ENCODE data around the gene SYCN.
"Not testable (repeated sequence)": the region's sequence is repeated elsewhere in the genome, so short reads cannot be mapped to it uniquely, and the experiment has no call there.

SYCN gene

DNA sequence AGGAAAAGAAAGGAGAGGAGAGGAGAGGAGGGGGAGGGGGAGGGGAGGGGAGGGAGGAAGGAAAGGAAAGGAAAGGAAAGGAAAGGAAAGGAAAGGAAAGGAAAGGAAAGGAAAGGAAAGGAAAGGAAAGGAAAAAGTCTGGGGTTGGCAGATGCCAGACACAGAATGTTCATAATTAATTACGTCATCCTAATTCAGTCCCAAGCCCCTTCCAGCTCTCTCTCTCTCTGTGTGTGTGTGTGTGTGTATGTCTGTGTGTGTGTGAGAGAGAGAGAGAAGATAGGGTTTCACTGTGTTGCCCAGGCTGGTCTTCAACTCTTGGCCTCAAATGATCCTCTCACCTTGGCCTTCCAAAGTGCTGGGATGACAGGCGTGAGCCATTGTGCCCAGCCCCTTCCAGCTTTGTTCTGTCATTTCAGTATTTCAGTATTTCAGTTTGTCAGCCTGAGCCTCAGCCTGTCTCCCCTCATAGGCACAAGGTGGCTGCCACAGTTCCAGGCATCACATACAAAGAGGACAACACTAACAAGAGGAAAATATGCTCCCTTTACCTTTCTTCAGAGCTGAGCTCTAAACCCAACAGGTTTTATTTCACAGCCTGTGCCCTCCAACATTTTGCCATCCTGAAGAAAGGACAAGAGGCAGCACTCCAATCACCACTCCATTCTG is 26.2 kb upstream of the SYCN start:
- no peak for DNase-seq (ENCODE audit: low read depth in 2 of 3, low spot score in 2 of 3)

- no peak for DNase-seq (ENCODE audit: low read depth in 2 of 3, low spot score in 2 of 3)
Measured at GRCh38 chr19:39224910-39225309, 20.8 kb upstream of the SYCN start.

DNA sequence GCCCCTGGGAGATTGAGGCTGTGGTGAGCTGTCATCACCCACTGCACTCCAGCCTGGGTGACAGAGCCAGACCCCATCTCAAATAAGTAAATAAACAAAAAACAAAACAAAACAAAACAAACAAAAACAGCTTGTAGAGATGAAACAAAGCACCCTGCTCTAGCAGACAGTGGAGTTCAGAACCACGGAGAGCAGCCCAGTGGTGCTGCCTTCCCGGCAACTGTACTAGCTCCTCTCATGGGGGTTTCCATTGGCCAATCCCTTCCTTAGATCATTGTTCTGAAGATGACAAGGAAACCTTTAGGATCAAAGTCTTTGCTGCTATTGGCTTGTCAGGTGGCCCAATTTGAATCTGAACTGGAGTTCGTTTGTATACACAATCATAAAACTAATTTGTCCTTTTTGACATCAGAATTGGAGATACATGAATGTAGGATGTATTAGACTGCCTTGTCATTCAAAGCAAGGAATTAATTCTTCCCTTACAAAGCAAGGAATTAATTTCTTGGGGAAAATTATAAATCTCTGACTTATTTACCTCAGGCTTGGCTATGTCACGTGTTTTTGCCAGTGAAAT is 19.7 kb upstream of the SYCN start:
- DNase-seq (ENCODE audit: low read depth in 2 of 3, low spot score in 2 of 3) = no peak

GRCh38 chr19:39219108-39219507 is 15.0 kb upstream of the SYCN start:
- DNase-seq (ENCODE audit: low read depth in 2 of 3, low spot score in 2 of 3) = not testable (repeated sequence)

DNA sequence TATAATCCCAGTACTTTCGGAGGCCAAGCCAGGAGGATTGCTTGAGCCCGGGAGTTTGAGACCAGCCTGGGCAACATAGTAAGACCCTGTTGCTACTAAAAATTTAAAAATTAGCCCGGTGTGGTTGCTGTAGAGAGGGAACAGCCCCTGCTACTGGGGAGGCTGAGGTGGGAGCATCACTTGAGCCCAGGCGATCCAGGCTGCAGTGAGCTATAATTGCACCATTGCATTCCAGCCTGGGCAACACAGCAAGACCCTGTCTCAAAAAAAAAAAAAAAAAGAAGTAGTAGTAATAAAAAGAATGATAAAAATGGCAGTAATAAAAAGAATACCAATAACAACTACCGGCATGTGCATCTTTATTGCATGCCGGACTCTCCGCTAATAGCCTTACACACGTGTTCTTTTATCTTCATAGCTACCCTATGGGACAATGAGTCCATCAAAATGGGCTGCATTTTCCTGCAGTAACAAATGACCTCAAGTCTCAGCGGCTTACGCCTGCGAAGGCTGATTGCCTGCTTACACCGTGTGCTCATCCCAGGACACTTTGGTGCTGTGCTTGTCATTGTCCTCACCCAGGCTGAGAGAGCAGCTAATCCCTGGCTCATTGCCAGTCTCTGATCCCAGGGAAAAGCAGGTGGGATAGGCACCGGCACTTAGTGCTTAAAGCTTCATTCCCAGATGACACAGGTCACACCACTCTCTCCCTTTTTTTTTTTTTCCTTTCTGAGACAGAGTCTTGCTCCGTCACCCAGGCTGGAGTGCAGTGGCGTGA is 14.4 kb upstream of the SYCN start:
- DNase-seq (ENCODE audit: low read depth in 2 of 3, low spot score in 2 of 3) = no peak

GRCh38 chr19:39217094-39217493 is 13.0 kb upstream of the SYCN start:
- no peak for DNase-seq (ENCODE audit: low read depth in 2 of 3, low spot score in 2 of 3)

GRCh38 chr19:39215323-39215722 is 11.3 kb upstream of the SYCN start:
- DNase-seq (ENCODE audit: low read depth in 2 of 3, low spot score in 2 of 3) = not testable (repeated sequence)

DNA sequence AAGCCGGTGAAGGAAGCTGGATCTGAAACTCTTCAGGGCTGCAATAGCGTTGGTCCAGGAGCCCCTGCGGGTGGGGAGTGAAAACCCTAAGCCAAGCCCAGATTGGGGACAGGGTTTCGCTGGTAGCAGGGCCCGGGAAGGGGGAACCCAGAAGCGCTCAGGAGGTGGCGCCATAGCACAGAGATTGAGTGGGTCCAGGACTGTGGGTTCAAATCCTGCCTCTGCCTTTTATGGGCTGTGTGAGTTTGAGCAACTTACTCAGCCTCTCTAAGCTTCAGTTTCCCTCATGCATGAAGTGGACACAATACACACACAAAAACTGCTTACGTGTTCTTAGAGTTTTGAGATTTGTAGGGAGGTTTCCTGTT is 8.3 kb upstream of the SYCN start:
- peak in 2 of 3 experiments; percentile 15 to 32 for DNase-seq (ENCODE audit: low read depth in 2 of 3, low spot score in 2 of 3)

GRCh38 chr19:39211731-39212374 is 7.8 kb upstream of the SYCN start:
- no peak for DNase-seq (ENCODE audit: low read depth in 2 of 3, low spot score in 2 of 3)

- DNase-seq (ENCODE audit: low read depth in 2 of 3, low spot score in 2 of 3) = no peak
Measured at GRCh38 chr19:39209196-39209595, 5.1 kb upstream of the SYCN start.

DNA sequence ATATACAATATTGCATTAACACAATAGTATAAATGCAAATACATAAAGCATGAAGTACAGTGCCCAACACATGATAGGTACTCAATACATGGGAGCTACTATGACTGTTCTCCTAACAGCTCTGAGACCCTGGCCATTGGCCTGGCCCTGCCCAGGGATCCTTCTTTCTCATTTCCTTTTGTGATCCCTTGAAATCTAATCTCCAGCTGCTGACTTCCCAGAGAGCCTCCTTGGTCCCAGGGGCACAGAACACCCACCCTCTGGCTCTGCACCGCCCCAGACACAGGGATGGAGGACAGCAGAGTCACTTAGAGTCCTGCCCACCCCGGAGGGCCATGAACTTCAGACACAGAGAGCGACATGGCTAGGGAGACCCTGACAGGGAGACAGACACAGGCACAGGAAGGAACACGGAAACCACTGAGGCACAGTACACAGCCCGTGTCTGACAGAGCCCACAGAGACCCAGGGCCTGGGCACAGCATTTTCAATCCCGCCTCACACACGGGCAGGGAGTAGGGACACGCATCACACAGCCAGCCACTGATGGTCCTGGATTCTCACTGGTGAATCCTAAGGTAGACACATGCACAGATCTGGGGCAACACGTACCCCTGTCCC is 4.2 kb upstream of the SYCN start:
- no peak for DNase-seq (ENCODE audit: low read depth in 2 of 3, low spot score in 2 of 3)

GRCh38 chr19:39207293-39207836 is 3.3 kb upstream of the SYCN start:
- DNase-seq (ENCODE audit: low read depth in 2 of 3, low spot score in 2 of 3) = no peak

DNA sequence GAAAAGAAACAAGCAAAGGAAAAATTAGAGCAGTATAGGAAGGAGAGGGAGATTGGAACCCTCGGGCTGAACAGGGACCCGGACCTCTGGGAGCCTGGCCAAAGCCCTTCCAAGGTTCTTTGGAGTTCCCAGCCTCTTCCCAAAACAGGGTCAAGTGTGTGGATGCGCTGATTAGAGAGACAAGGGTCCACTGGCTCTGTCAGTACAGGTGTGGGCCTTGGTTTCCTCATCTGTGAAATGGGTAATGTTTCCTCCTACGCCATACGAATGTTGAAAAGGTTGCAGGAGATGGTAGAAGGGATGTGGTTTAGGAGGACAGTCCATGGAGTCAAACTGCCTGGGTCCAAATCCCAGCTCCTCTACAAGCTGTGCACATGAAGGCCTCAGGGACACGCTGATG is 2.1 kb upstream of the SYCN start:
- no peak for DNase-seq (ENCODE audit: low read depth in 2 of 3, low spot score in 2 of 3)

- no peak for DNase-seq (ENCODE audit: low read depth in 2 of 3, low spot score in 2 of 3)
Measured at GRCh38 chr19:39205449-39205764, 1.3 kb upstream of the SYCN start.

DNA sequence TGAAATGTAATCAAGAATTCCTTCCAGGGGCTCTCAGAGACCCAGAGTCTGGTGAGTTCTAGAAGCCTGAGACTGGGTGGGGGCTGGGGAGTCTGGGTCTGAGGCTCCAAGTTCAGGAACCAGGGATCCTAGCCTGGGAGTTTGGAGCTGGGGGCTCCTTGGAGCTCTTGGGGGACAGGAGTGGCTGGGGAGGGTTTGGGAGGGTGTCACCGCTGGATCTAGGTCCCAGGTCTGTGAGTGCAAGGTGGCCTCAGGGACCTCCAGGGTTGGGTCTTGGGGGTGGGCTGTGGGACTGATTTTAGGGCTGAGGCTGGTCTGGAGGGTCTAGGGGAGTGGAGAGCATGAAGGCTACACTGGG is 1.1 kb downstream of the SYCN start:
- DNase-seq (ENCODE audit: low read depth in 2 of 3, low spot score in 2 of 3) = no peak

DNA sequence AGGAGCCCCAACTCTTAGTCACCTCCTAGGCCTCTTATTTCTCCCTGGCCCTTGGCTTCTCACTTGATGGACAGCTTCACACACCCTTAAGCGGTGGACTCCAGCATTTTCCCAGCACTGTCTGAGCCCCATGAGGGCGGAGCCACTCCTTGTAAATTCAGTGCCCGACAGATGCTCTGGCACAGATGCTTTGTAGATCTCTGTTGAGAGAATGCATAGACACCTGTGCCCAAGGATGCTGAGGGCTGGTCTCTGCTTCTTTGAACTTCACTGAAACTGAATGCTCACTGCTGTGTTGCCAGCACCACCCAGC is 3.3 kb downstream of the SYCN start:
- DNase-seq (ENCODE audit: low read depth in 2 of 3, low spot score in 2 of 3) = no peak

- DNase-seq (ENCODE audit: low read depth in 2 of 3, low spot score in 2 of 3) = no peak
Measured at GRCh38 chr19:39200066-39200802, 3.8 kb downstream of the SYCN start.

DNA sequence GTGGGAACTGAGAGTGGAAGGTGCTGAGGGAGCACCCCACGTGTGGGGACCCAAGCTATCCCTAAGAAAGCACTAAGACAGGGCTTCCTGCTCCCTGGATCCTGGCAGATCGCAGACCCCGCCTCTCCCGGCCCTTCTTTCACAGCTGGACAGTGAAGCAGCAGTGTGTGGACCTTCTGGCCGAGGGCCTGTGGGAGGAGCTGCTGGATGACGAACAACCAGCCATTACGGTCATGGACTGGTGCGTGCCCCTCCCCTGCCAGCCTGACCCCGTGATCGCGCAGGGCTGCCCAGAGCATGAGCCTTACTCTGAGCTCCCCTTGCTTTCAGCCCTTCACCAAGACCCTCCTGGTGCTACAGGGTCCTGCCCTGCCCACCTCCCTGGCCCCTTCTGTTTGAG is 5.0 kb downstream of the SYCN start:
- no peak for DNase-seq (ENCODE audit: low read depth in 2 of 3, low spot score in 2 of 3)

GRCh38 chr19:39197808-39198207 is 6.3 kb downstream of the SYCN start:
- DNase-seq (ENCODE audit: low read depth in 2 of 3, low spot score in 2 of 3) = no peak

- no peak for DNase-seq (ENCODE audit: low read depth in 2 of 3, low spot score in 2 of 3)
Measured at GRCh38 chr19:39196860-39197562, 7.1 kb downstream of the SYCN start, which contains the start of gene NCCRP1. TSS of gene NCCRP1 (plus strand) at chr19:39196964. CDS start at chr19:39196983, 19 bp downstream.
